HCT116 (cell line): ENCODE measurements around the gene SEC14L1. TPM values are rescaled to one million over a fixed set of nuclear protein-coding genes. Genes with fewer than 3 reads are reported as not detected.

Experiments used
- ATAC-seq: fragments of 200-7000 bp; cut with Tn5 transposase; 2 replicates; pipeline ENCODE4 v1.9.1; 2020; ENCODE audit warnings: mild to moderate bottlenecking, moderate library complexity
- BruUV-seq: library from RNA; stranded (reverse); fragments of 400-500 nt; replicated peaks from 2 replicates; lab custom pipeline; 2021; lab: Mats Ljungman, UMichigan
- CTCF ChIA-PET: fragments of 300-600 bp; sonication (Branson Sonifier 250); formaldehyde crosslinking; loops from one replicate; lab custom pipeline; 2021; ENCODE audit warnings: antibody characterized with exemption; lab: Charles Lee
- POLR2A ChIA-PET: fragments of 300-600, 350-600 bp; sonication (Branson Sonifier 250); formaldehyde crosslinking; loops from one replicate; lab custom pipeline; 2021; ENCODE audit warnings: antibody characterized with exemption; lab: Charles Lee
- RAD21 ChIA-PET, 2 experiments: fragments of 300-600 bp; sonication (Branson Sonifier 250); formaldehyde crosslinking; loops; one replicate each; lab custom pipeline; 2023; ENCODE audit warnings: low total read pairs in 2 of 2; ENCODE audit not compliant: uncharacterized antibody in 2 of 2, unreplicated experiment in 2 of 2, low non-redundant PET in 1 of 2; lab: Charles Lee
- DNase-seq: peaks from one replicate; pipeline ENCODE4 v3.0.0-alpha.2; 2010; ENCODE audit warnings: low read depth, low spot score
- H2AFZ ChIP-seq: fragments of 200-600 bp; shearing (Covaris generic), sonication (generic); 2 replicates; pipeline ENCODE4 v1.6.1; 2017; ENCODE audit warnings: low read depth, mixed run types, mixed read lengths, antibody characterized with exemption, low read length; ENCODE audit not compliant: poor library complexity, severe bottlenecking
- H3K27ac ChIP-seq: 2 replicates; pipeline ENCODE4 v1.5.1; 2012; ENCODE audit warnings: low read depth, low read length
- H3K27me3 ChIP-seq: fragments of 200-600 bp; sonication (generic); 2 replicates; pipeline ENCODE4 v1.6.1; 2016; ENCODE audit warnings: mixed run types, low read length, mixed read lengths; ENCODE audit not compliant: insufficient read depth
- H3K36me3 ChIP-seq, 2 experiments: fragments of 200-500 bp in 1 of 2; fragments of 200-600 bp in 1 of 2; sonication (Bioruptor generic) in 1 of 2; sonication (generic) in 1 of 2; 2 replicates each; pipeline versions ENCODE4 v1.5.1 to v1.6.1; 2014 to 2016; ENCODE audit warnings: low read length in 2 of 2, inconsistent platforms in 1 of 2, mixed read lengths in 1 of 2, mixed run types in 1 of 2; ENCODE audit not compliant: insufficient read depth in 2 of 2, control insufficient read depth in 1 of 2
- H3K4me1 ChIP-seq, 2 experiments: fragments of 200-600 bp in 1 of 2; sonication (generic) in 1 of 2; 2 replicates each; pipeline versions ENCODE4 v1.5.1 to v1.6.1; 2012 to 2017; ENCODE audit warnings: low read length in 2 of 2, inconsistent platforms in 1 of 2, mild to moderate bottlenecking in 1 of 2, mixed read lengths in 1 of 2, mixed run types in 1 of 2, moderate library complexity in 1 of 2; ENCODE audit not compliant: insufficient read depth in 2 of 2, control insufficient read depth in 1 of 2
- H3K4me2 ChIP-seq: fragments of 200-600 bp; sonication (generic); 2 replicates; pipeline ENCODE4 v1.6.1; 2017; ENCODE audit warnings: mixed run types, low read length, mixed read lengths
- H3K4me3 ChIP-seq, 2 experiments: fragments of 200-600 bp in 1 of 2; sonication (generic) in 1 of 2; replicated peaks in 1 of 2; 2 replicates each; pipeline ENCODE4 v1.5.1; 2011 to 2016; ENCODE audit warnings: low read length in 2 of 2, control low read depth in 1 of 2, low read depth in 1 of 2, mild to moderate bottlenecking in 1 of 2, mixed read lengths in 1 of 2, mixed run types in 1 of 2
- H3K79me2 ChIP-seq: fragments of 200-600 bp; sonication (generic); 2 replicates; pipeline ENCODE4 v1.6.1; 2017; ENCODE audit warnings: mild to moderate bottlenecking, mixed run types, low read length, moderate library complexity, mixed read lengths; ENCODE audit not compliant: insufficient read depth
- H3K9ac ChIP-seq: fragments of 200-600 bp; sonication (generic); 2 replicates; pipeline ENCODE4 v1.6.1; 2016; ENCODE audit warnings: low read length, mixed read lengths
- H3K9me2 ChIP-seq: fragments of 200-600 bp; sonication (generic), shearing (Covaris generic); 2 replicates; pipeline ENCODE4 v1.6.1; 2017; ENCODE audit warnings: mixed run types, mild to moderate bottlenecking, moderate library complexity; ENCODE audit not compliant: insufficient read depth
- H3K9me3 ChIP-seq, 2 experiments: fragments of 200-500 bp in 1 of 2; fragments of 200-600 bp in 1 of 2; sonication (Bioruptor generic) in 1 of 2; sonication (generic) in 1 of 2; 2 replicates each; pipeline ENCODE4 v1.6.1; 2014 to 2017; ENCODE audit warnings: low read length in 2 of 2, mixed read lengths in 2 of 2, inconsistent platforms in 1 of 2, low read depth in 1 of 2, mild to moderate bottlenecking in 1 of 2, mixed run types in 1 of 2, moderate library complexity in 1 of 2; ENCODE audit not compliant: control insufficient read depth in 1 of 2, insufficient read depth in 1 of 2
- H4K20me1 ChIP-seq: fragments of 200-600 bp; sonication (generic), shearing (Covaris generic); 2 replicates; pipeline ENCODE4 v1.6.1; 2017; ENCODE audit warnings: mixed run types, mild to moderate bottlenecking, moderate library complexity; ENCODE audit not compliant: insufficient read depth
- ATF3 ChIP-seq: IDR thresholded peaks from 2 replicates; pipeline ENCODE4 v1.6.1; 2012
- CTCF ChIP-seq, 3 experiments: fragments of 200-600 bp in 1 of 3; sonication (generic) in 1 of 3; IDR thresholded peaks in 2 of 3; conservative IDR thresholded peaks in 1 of 3; 2 replicates each; pipeline ENCODE4 v1.5.1; 2012 to 2017; ENCODE audit warnings: low read depth in 2 of 3, low read length in 2 of 3, antibody characterized with exemption in 1 of 3, borderline replicate concordance in 1 of 3, control low read depth in 1 of 3, mild to moderate bottlenecking in 1 of 3, mixed read lengths in 1 of 3, mixed run types in 1 of 3, moderate library complexity in 1 of 3; ENCODE audit not compliant: insufficient read depth in 1 of 3
- EZH2 ChIP-seq: fragments of 200-600 bp; sonication (generic); IDR thresholded peaks from 2 replicates; pipeline ENCODE4 v1.6.1; 2017; ENCODE audit warnings: antibody characterized with exemption, mixed run types
- FOSL1 ChIP-seq: IDR thresholded peaks from 2 replicates; pipeline ENCODE4 v1.6.1; 2012; ENCODE audit warnings: low read depth
- MAX ChIP-seq: IDR thresholded peaks from 2 replicates; pipeline ENCODE4 v1.6.1; 2012
- POLR2AphosphoS5 ChIP-seq: IDR thresholded peaks from 2 replicates; pipeline ENCODE4 v1.6.1; 2011; ENCODE audit warnings: mild to moderate bottlenecking, low read depth, low read length, moderate library complexity
- REST ChIP-seq: IDR thresholded peaks from 2 replicates; pipeline ENCODE4 v1.6.1; 2012; ENCODE audit warnings: low read depth
- SIN3A ChIP-seq: IDR thresholded peaks from 2 replicates; pipeline ENCODE4 v1.6.1; 2012; ENCODE audit warnings: low read depth
- SRF ChIP-seq: IDR thresholded peaks from 2 replicates; pipeline ENCODE4 v1.6.1; 2012; ENCODE audit warnings: low read depth
- ZBTB33 ChIP-seq: IDR thresholded peaks from 2 replicates; pipeline ENCODE4 v1.6.1; 2011; ENCODE audit warnings: mild to moderate bottlenecking, low read length, moderate library complexity; ENCODE audit not compliant: insufficient replicate concordance; ENCODE audit errors: extremely low read depth
- ZNF274 ChIP-seq: fragments of 200-500 bp; sonication (Bioruptor generic); IDR thresholded peaks from 2 replicates; pipeline ENCODE4 v1.6.1; 2014; ENCODE audit warnings: mild to moderate bottlenecking, low read depth, low read length, inconsistent platforms
- intact Hi-C: fragments of 100-400 bp; cut with micrococcal nuclease; formaldehyde crosslinking; loops from 2 replicates; pipeline ENCODE4 v1.10.0; 2022
- total RNA-seq: library from RNA; stranded (reverse); gene quantifications from one replicate; pipeline ENCODE4 v1.2.1, GENCODE V29; 2021; ENCODE audit not compliant: unreplicated experiment

Gene SEC14L1
- total RNA-seq, 1 experiment from 2014 or later = 59.7 TPM

GRCh38 chr17:77217123-77217522 is 76.4 kb downstream of the SEC14L1 start:
- no peaks in the 10 kb centered on the region for H3K9me3 ChIP-seq
- peaks cover 13 to 21% of the 10 kb centered on the region in 2 experiments; a peak in 3 of 4 replicates for H3K36me3 ChIP-seq
- TF ChIP-seq MAX (no peak), ZBTB33 (no peak)
- H3K4me3 ChIP-seq = no peak overlapping the region
- no peaks in the 10 kb centered on the region for H3K4me1 ChIP-seq
- POLR2A ChIA-PET = no interaction called here
- H3K9me2 ChIP-seq = no peaks in the 10 kb centered on the region
- H3K9ac ChIP-seq = no peak overlapping the region
- H3K79me2 ChIP-seq = no peaks in the 10 kb centered on the region
- ATAC-seq (no peak), DNase-seq (no peak)
- CTCF ChIA-PET = interaction anchor here (1.3 kb wide), 1 partner anchor 9 kb away, joined by 3 read pairs; no protein-coding TSS in a partner anchor
- RAD21 ChIA-PET = no interaction called here
- no peak overlapping the region for H2AFZ ChIP-seq
- H3K4me2 ChIP-seq = no peak overlapping the region
- intact Hi-C loops = no loop called here
- no TSS peak for BruUV-seq
- no peaks in the 10 kb centered on the region for H4K20me1 ChIP-seq
- H3K27ac ChIP-seq = no peak overlapping the region
- H3K27me3 ChIP-seq = no peaks in the 10 kb centered on the region

- Histone ChIP-seq H3K9me3 (no peaks in the 10 kb centered on the region), H3K79me2 (no peaks in the 10 kb centered on the region), H3K36me3 (peaks cover 9 to 17% of the 10 kb centered on the region in 2 experiments; a peak in 3 of 4 replicates), H4K20me1 (no peaks in the 10 kb centered on the region), H2AFZ (no peak overlapping the region), H3K4me3 (no peak overlapping the region), H3K4me2 (no peak overlapping the region), H3K9me2 (no peaks in the 10 kb centered on the region), H3K27ac (no peak overlapping the region), H3K27me3 (no peaks in the 10 kb centered on the region), H3K9ac (no peak overlapping the region), H3K4me1 (no peaks in the 10 kb centered on the region)
- ATAC-seq = no peak
- ChIA-PET RAD21 (no interaction called here), POLR2A (no interaction called here), CTCF (interaction anchor here (1.3 kb wide), 1 partner anchor 10 kb away, joined by 3 read pairs; no protein-coding TSS in a partner anchor)
- BruUV-seq = no TSS peak
- intact Hi-C loops = no loop called here
- no peak for DNase-seq
- no peak for TF ChIP-seq EZH2
- TF ChIP-seq REST = no peak
- no peak for TF ChIP-seq SRF
- TF ChIP-seq FOSL1 = no peak
- no peak for TF ChIP-seq CTCF (IDR thresholded peaks at IDR 0.05 in 2 of 3, conservative IDR thresholded peaks at IDR 0.05 in 1 of 3; ENCODE audit: borderline replicate concordance in 1 of 3, insufficient read depth in 1 of 3, low read depth in 2 of 3, low read length in 2 of 3)
- no peak for TF ChIP-seq POLR2AphosphoS5
- TF ChIP-seq SIN3A = no peak
- TF ChIP-seq ZNF274 = no peak
- TF ChIP-seq ATF3 = no peak
These were observed 76.8 kb downstream of the SEC14L1 start for GRCh38 chr17:77217566-77217965.
